Measurements from ENCODE around the gene ABCC10.

ABCC10 gene

DNA sequence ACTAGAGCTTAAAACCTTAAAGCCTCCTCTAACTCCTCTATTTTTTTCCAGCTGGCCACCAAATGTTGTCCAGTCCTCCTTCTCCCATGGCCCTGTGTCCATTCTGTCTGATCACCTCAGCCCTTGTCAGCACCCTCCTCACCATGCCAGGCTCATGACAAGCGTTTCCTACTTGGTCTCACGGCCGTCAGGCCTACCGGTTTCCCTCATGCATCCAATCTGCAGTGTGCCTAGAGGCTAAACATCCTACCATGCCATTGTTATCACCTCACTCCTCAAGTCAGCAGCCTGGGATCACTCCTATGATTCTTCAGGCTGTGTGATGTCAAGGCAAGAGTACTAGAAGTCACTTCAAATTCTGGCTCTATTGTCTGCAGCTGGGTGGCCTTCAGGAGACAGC is 40.4 kb downstream of the ABCC10 start:
- no peaks in the 10 kb centered on the region for H3F3A ChIP-seq (ENCODE audit: control insufficient read depth, insufficient read depth)
- H3K9me2 ChIP-seq (replicated peaks; ENCODE audit: control insufficient read depth, low read length), result no peaks in the 10 kb centered on the region
- no peak overlapping the region for H3K4me3 ChIP-seq (ENCODE audit: low read length)
- TF ChIP-seq EZH2phosphoT487 (IDR thresholded peaks at IDR 0.05; ENCODE audit: borderline replicate concordance, low read length), result no peak
- TF ChIP-seq, protein P1, sequence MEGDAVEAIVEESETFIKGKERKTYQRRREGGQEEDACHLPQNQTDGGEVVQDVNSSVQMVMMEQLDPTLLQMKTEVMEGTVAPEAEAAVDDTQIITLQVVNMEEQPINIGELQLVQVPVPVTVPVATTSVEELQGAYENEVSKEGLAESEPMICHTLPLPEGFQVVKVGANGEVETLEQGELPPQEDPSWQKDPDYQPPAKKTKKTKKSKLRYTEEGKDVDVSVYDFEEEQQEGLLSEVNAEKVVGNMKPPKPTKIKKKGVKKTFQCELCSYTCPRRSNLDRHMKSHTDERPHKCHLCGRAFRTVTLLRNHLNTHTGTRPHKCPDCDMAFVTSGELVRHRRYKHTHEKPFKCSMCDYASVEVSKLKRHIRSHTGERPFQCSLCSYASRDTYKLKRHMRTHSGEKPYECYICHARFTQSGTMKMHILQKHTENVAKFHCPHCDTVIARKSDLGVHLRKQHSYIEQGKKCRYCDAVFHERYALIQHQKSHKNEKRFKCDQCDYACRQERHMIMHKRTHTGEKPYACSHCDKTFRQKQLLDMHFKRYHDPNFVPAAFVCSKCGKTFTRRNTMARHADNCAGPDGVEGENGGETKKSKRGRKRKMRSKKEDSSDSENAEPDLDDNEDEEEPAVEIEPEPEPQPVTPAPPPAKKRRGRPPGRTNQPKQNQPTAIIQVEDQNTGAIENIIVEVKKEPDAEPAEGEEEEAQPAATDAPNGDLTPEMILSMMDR (IDR thresholded peaks at IDR 0.05; ENCODE audit: low read depth, low read length, poor library complexity, severe bottlenecking), result no peak
- H4K20me1 ChIP-seq (ENCODE audit: control insufficient read depth, insufficient read depth, low read depth, low read length), result no peaks in the 10 kb centered on the region
- no peaks in the 10 kb centered on the region for H3K79me2 ChIP-seq (ENCODE audit: control insufficient read depth, low read length)
- no peak overlapping the region for H3K4me2 ChIP-seq (ENCODE audit: low read length)
- no peaks in the 10 kb centered on the region for H3K36me3 ChIP-seq (ENCODE audit: control insufficient read depth, low read length)
- peaks cover 30% of the 10 kb centered on the region for H3K27me3 ChIP-seq (ENCODE audit: control insufficient read depth, low read length)
- no peaks in the 10 kb centered on the region for H3K4me1 ChIP-seq (ENCODE audit: control insufficient read depth, low read length)
- no peaks in the 10 kb centered on the region for H3K9me3 ChIP-seq (ENCODE audit: control insufficient read depth, insufficient read depth, low read length)
- H3K27ac ChIP-seq (ENCODE audit: low read depth, low read length), result no peak overlapping the region

DNA sequence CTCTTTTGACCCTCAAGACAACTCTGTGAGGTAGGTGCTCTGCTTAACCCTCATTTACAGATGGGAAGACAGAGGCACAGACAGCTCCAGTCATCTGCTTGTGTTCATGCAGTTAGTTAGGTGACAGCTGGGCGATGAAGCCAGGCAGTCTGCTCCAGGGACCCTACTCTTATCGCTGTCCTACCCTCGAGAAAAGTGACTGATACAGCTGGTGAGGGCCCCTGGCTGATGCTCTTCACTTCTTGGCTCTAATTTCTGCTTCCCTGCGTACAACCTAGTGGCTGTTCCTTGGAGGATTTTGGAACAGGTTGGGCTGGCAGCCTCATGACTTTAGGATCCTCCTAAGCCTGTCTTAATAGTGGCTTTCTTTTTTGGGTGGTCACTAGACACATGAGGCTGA is 40.9 kb downstream of the ABCC10 start:
- H3K4me1 ChIP-seq (ENCODE audit: control insufficient read depth, low read length), result no peaks in the 10 kb centered on the region
- no peak overlapping the region for H3K4me3 ChIP-seq (ENCODE audit: low read length)
- H3K9me2 ChIP-seq (replicated peaks; ENCODE audit: control insufficient read depth, low read length), result no peaks in the 10 kb centered on the region
- no peaks in the 10 kb centered on the region for H3K9me3 ChIP-seq (ENCODE audit: control insufficient read depth, insufficient read depth, low read length)
- H3K27me3 ChIP-seq (ENCODE audit: control insufficient read depth, low read length), result peaks cover 29% of the 10 kb centered on the region
- TF ChIP-seq, protein P1 (IDR thresholded peaks at IDR 0.05; ENCODE audit: low read depth, low read length, poor library complexity, severe bottlenecking), result no peak
- TF ChIP-seq EZH2phosphoT487 (IDR thresholded peaks at IDR 0.05; ENCODE audit: borderline replicate concordance, low read length), result no peak
- no peaks in the 10 kb centered on the region for H4K20me1 ChIP-seq (ENCODE audit: control insufficient read depth, insufficient read depth, low read depth, low read length)
- no peaks in the 10 kb centered on the region for H3F3A ChIP-seq (ENCODE audit: control insufficient read depth, insufficient read depth)
- H3K36me3 ChIP-seq (ENCODE audit: control insufficient read depth, low read length), result no peaks in the 10 kb centered on the region
- H3K4me2 ChIP-seq (ENCODE audit: low read length), result no peak overlapping the region
- H3K27ac ChIP-seq (ENCODE audit: low read depth, low read length), result no peak overlapping the region
- H3K79me2 ChIP-seq (ENCODE audit: control insufficient read depth, low read length), result no peaks in the 10 kb centered on the region

DNA sequence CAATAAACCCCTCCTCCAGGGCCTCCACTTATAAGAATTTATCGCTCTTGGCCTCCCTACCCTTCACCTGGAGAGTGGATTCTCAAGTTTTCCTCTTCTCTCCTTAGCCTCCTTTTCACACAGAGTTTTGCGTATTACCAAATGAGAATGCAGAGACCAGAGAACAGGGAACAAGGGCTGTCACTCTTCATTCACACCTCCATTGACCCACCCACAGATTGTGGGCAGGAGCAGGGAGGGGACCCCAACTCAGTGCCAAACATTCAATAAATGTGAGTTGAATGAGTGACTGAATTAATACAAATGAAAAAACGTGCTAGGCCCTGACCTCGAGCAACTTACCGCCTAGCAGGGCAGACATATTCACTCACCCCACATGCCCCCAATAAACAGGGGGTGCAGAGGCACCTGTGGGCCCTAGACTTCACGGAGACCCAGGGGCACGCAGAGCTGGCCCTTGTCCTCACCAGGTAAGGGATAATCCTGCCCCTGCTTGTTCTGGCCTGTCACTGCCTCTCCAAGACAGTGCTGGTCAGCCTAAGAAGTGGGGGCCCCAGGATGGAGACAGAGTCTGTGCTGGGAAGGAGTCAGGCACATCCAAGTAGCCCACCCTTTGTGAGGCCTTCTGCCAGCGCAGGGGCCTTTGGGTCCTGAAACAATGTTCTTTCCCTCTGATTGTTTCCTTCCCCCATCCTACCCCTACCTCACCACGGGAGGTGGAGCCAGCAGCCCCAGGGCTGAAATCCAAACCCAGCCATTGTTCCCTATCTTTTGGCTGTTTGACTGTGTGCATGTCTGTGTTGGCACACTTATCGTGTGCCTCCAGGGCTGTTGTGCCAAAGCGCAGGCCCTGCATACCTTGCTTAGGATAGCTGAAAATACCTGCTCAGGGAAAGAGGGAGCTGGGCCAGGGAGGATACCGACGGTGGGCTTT is 41.7 kb downstream of the ABCC10 start:
- Histone ChIP-seq H3F3A (ENCODE audit: control insufficient read depth, insufficient read depth) (no peaks in the 10 kb centered on the region), H3K79me2 (ENCODE audit: control insufficient read depth, low read length) (no peaks in the 10 kb centered on the region), H3K36me3 (ENCODE audit: control insufficient read depth, low read length) (no peaks in the 10 kb centered on the region), H3K9me3 (ENCODE audit: control insufficient read depth, insufficient read depth, low read length) (no peaks in the 10 kb centered on the region), H3K9me2 (replicated peaks; ENCODE audit: control insufficient read depth, low read length) (no peaks in the 10 kb centered on the region), H3K27me3 (ENCODE audit: control insufficient read depth, low read length) (peaks cover 24% of the 10 kb centered on the region), H3K4me2 (ENCODE audit: low read length) (no peak overlapping the region), H3K27ac (ENCODE audit: low read depth, low read length) (no peak overlapping the region), H3K4me3 (ENCODE audit: low read length) (no peak overlapping the region), H4K20me1 (ENCODE audit: control insufficient read depth, insufficient read depth, low read depth, low read length) (no peaks in the 10 kb centered on the region), H3K4me1 (ENCODE audit: control insufficient read depth, low read length) (no peaks in the 10 kb centered on the region)
- TF ChIP-seq EZH2phosphoT487 (IDR thresholded peaks at IDR 0.05; ENCODE audit: borderline replicate concordance, low read length), result no peak
- TF ChIP-seq, protein P1 (IDR thresholded peaks at IDR 0.05; ENCODE audit: low read depth, low read length, poor library complexity, severe bottlenecking), result no peak

Data from DOHH2 (cell line).